Measurements from ENCODE around the gene BTBD19. TPM values are rescaled to one million over a fixed set of nuclear protein-coding genes. Genes with fewer than 3 reads are reported as not detected.
"Not testable (repeated sequence)": the region's sequence is repeated elsewhere in the genome, so short reads cannot be mapped to it uniquely, and the experiment has no call there.

BTBD19 gene
- total RNA-seq, 1 donor from 2014 or later = 17.9 TPM

GRCh38 chr1:44808938-44809917 lies 905 bp downstream of the BTBD19 start:
- DNase-seq (ENCODE audit: extremely low read depth, low read depth, low spot score) = no peak

GRCh38 chr1:44810101-44810761 lies 1.9 kb downstream of the BTBD19 start:
- DNase-seq (ENCODE audit: extremely low read depth, low read depth, low spot score) = no peak

GRCh38 chr1:44810762-44811105 lies 2.4 kb downstream of the BTBD19 start:
- DNase-seq (ENCODE audit: extremely low read depth, low read depth, low spot score) = not testable (repeated sequence)

GRCh38 chr1:44811234-44811633 lies 2.9 kb downstream of the BTBD19 start:
- DNase-seq (ENCODE audit: extremely low read depth, low read depth, low spot score) = no peak

- no peak for DNase-seq (ENCODE audit: extremely low read depth, low read depth, low spot score)
These were observed 4.7 kb downstream of the BTBD19 start for GRCh38 chr1:44812822-44813543.

- not testable (repeated sequence) for DNase-seq (ENCODE audit: extremely low read depth, low read depth, low spot score)
These were observed 7.6 kb downstream of the BTBD19 start for GRCh38 chr1:44815926-44816325.

- DNase-seq (ENCODE audit: extremely low read depth, low read depth, low spot score) = no peak
These were observed 9.0 kb downstream of the BTBD19 start for GRCh38 chr1:44817307-44817706.

GRCh38 chr1:44817771-44818495 lies 9.6 kb downstream of the BTBD19 start:
- no peak for DNase-seq (ENCODE audit: extremely low read depth, low read depth, low spot score)

GRCh38 chr1:44819196-44819607 lies 10.9 kb downstream of the BTBD19 start:
- no peak for DNase-seq (ENCODE audit: extremely low read depth, low read depth, low spot score)

- no peak for DNase-seq (ENCODE audit: extremely low read depth, low read depth, low spot score)
These were observed 11.4 kb downstream of the BTBD19 start for GRCh38 chr1:44819608-44820327.

- no peak for DNase-seq (ENCODE audit: extremely low read depth, low read depth, low spot score)
These were observed 12.3 kb downstream of the BTBD19 start for GRCh38 chr1:44820328-44821239.

- no peak for DNase-seq (ENCODE audit: extremely low read depth, low read depth, low spot score)
These were observed 13.0 kb downstream of the BTBD19 start for GRCh38 chr1:44821240-44821715.

- DNase-seq (ENCODE audit: extremely low read depth, low read depth, low spot score) = no peak
These were observed 13.9 kb downstream of the BTBD19 start for GRCh38 chr1:44822131-44822701.

- DNase-seq (ENCODE audit: extremely low read depth, low read depth, low spot score) = no peak
These were observed 14.7 kb downstream of the BTBD19 start for GRCh38 chr1:44822981-44823451.

- DNase-seq (ENCODE audit: extremely low read depth, low read depth, low spot score) = not testable (repeated sequence)
These were observed 16.1 kb downstream of the BTBD19 start for GRCh38 chr1:44824392-44824791.

- DNase-seq (ENCODE audit: extremely low read depth, low read depth, low spot score) = no peak
These were observed 18.3 kb downstream of the BTBD19 start for GRCh38 chr1:44826375-44827196.

- no peak for DNase-seq (ENCODE audit: extremely low read depth, low read depth, low spot score)
These were observed 19.1 kb downstream of the BTBD19 start for GRCh38 chr1:44827197-44828002.
